ENCODE results near the gene SGPL1. TPM values are rescaled to one million over a fixed set of nuclear protein-coding genes. Genes with fewer than 3 reads are reported as not detected.

SGPL1 gene
- total RNA-seq, 1 experiment from 2014 or later, result 22.5 TPM

DNA sequence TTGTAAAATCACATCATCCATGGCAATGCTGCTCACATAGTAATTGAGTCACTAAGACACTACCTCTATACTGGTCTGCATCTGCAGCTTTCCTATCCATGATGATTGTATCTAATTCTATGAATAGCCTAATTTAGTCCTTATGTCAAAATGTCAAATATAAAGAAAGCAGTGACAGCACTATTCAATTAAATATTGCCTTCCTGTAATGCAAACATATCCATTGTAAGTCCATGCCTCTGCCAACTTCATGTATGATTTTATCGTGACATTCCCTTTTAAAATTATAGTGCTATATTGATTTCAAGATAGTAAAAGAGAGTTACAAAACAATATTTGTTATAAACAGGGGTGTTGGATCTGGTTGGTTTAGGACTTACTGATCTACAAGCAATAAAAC, 4.8 kb upstream of the SGPL1 start:
- DNase-seq (ENCODE audit: low read depth), result no peak

GRCh38 chr10:70811881-70812280, 3.9 kb upstream of the SGPL1 start:
- no peak for DNase-seq (ENCODE audit: low read depth)

DNA sequence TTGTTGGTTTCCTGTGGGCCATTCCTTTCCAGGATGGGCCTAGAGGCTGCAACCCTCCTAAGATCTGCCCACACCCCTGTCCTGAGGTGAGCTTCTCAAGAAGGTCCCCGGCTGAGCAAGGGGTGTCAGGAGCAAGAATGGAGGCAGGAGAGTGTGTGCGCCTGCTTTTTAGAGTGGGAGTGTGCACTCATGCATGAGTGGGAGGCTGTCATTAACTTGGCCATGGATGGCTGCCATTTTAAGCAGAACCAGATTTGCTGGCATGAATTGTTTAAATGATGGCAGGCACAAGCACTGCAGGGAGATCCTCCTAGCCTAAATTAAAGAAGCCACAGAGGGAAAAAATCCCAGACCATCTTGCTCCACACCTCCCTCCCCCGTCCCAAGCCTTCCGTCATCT, 2.9 kb upstream of the SGPL1 start:
- DNase-seq (ENCODE audit: low read depth), result no peak

DNA sequence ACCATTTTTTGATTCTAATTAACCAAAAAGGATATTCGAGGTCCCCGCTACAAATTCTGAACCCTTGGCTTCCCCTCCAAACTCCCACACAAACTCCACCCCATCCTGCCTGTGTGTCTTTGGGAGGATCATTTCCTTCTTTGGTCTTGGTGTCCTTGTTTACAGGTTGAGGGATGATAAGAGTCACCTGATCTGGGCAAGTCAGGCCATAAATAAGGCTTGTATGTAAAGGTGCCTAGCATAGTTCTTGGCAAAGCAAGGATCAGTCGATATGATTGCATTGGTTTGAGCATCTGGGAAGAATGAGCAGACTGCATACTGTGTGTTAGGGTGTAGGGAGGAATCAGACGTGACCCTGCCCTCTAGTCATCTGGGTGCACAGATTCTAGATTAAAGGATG, 1.6 kb upstream of the SGPL1 start:
- no peak for DNase-seq (ENCODE audit: low read depth)

DNA sequence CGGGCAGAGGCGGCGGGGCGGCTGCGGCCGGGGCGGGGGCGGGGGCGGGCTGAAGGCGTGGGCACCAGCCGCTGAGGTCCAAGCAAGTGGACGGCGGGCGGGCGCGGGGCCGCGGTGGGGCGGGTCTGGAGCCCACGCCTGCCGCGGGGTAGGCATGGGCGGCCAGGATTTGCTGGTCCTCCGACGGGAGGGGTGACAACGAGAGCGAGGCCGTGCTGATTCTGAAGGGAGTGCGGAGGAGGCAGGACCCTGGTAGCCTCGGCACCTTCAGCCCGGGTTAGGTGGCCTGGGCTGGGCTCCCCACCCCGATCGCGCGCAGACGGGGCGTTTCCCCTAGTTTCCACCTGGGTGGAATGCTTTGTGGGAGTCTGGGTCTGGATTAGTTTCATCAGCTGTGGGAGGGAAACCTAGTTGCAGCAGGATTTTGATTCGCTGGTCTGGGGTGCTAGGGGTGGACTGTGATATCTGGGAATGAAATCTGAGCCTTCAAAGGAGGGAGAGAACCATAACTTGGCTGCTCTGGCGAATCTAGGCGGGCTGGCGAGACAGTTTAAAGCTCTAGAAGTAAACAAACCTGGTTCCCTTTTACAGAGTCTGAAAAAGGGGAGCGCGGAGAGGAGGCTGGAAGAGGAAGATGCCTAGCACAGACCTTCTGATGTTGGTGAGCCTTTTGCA, 609 bp downstream of the SGPL1 start:
- peak; percentile 83 for DNase-seq (ENCODE audit: low read depth)

DNA sequence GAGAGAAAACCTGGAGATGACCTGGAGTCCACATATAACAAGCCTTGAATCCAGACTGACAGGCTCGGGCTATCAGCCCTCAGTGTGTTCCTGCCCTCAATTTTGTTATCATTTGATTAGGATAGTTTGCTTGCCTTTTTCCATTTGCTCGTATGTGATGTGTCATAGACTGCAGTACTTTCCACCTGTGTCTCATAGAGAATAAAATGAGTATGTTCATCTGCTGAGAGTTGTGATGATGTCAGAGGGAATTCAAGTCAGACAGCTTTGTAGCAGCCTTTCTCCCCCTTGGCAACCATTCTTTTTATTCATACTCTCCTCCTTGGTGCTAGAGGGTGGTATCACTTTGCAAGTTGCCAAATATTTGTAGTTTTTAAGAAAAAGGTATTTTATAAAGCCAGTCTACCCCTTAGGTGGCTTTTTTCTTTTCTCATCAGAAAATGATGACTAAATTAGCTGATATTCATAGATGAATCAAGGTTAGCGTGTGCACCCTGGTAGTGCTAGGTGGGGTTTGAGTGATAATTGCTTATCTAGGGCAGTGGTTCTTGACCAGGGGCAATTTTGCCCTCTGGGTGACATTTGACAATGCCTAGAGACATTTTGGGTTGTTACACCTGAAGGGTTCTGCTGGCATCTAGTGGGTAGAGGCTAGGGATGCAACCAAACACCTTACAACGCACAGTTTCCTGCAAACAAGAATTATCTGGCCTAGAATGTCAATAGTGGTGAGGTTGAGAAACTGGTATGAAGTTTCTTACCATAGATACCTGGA, 5.4 kb downstream of the SGPL1 start:
- no peak for DNase-seq (ENCODE audit: low read depth)

- DNase-seq (ENCODE audit: low read depth), result no peak
These were observed 6.5 kb downstream of the SGPL1 start for GRCh38 chr10:70822076-70822820.

- DNase-seq (ENCODE audit: low read depth), result no peak
These were observed 11.5 kb downstream of the SGPL1 start for GRCh38 chr10:70827086-70827757.

- no peak for DNase-seq (ENCODE audit: low read depth)
These were observed 13.2 kb downstream of the SGPL1 start for GRCh38 chr10:70828923-70829322.

DNA sequence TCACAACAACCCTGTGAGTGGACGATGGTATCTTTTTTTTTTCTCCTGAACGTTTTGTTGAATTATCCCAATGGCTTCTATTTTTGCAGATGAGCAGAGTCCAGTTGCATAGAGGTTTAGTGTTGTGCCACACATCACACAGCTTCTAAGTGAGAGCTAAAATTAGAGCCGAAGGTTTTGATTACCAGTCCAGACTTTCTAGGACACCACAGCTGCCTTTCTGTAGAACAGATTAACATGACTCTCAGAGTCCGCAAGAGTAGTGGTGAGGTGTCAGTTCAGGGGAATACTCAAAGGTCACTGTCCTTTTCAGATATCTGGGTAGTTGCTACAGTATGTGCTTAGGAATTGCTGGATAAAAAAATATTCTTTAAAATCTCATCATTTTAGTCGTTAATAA, 13.8 kb downstream of the SGPL1 start:
- DNase-seq (ENCODE audit: low read depth), result no peak

DNA sequence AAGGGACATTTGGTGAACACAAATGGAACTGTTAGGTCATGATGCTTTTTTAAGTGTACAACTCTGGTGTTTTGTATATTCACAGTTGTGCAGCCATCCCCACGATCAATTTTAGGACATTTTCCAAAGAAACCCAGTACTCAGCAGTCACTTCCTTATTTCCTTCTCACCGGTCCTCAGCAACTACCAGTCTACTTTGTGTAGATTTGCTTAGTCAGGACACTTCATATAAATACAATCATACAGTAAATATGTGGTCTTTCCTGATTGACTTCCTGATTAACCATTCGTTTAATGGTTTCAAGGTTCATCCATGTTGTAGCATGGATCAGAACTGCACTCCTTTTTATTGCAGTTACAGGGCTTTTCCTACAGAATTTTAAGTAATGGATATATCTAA, 14.4 kb downstream of the SGPL1 start:
- DNase-seq (ENCODE audit: low read depth), result no peak

DNA sequence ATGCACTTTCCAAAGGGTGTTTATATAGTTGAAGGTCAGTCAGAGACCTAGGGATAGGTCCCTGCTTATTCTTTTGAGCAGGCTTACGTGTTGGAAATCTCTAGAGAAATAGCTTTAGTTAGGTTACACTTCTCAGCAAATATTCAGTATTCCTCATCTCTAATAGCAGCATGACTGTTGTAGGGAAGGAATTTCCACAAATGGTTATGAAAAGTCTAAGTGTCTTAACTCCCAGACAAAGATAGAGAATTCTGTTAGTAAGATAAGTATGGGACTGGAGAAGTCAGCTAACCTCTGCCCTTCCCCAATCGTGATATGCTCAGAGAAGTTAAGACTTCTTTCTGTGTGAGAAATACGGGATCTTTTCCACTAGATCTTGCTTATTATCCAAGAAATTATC, 16.5 kb downstream of the SGPL1 start:
- no peak for DNase-seq (ENCODE audit: low read depth)

DNA sequence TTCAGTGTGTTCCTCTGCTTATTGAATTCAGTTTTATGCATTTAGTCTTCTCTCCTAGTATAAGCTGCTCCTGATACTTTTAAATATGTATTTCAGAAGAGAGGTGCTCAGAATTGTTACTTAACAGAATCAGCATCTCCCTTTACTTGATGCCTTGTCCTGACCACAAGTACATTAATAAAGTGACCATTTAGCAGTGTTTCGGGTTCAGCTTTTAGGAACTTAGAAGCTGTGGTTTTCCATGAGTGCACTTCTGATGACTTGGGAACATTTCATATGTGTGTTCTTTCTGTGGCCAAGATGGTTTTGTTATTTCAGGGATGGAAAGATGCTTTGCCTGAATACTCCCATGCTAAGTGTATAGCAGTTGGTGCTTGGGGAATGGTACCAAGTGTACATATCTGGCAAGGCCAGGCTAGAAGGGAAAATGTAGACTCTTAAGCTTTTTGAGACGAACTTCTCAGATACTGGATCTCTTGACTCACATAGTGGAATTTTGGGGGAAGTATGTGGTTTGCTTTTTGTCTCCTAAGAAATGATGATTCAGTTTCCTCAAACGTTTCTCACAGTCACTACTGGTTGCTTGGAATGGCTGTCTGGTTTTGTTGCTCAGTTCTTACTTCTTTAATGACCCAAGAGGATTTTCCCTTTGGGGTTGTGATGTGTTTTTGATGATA, 17.2 kb downstream of the SGPL1 start:
- peak; percentile 77 for DNase-seq (ENCODE audit: low read depth)

DNA sequence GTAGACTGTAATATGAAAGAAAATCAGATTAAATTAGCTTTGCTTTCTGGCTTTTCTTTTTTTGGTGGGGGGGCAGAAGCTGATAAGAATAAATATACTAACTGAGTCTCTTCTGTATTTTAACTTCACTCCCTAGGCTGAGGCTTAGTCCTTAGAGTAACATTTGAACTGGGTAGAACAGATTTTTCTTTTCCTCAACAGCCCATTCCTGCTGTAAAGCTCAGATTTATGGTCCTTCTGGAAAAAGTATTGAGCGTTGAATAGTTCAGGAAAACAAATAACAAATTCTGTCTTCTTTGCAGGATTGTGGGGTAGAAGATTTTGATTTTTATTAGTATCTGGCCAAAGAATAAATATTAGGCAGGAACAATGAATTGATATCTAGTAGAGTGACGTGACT, 17.9 kb downstream of the SGPL1 start:
- DNase-seq (ENCODE audit: low read depth), result no peak

DNA sequence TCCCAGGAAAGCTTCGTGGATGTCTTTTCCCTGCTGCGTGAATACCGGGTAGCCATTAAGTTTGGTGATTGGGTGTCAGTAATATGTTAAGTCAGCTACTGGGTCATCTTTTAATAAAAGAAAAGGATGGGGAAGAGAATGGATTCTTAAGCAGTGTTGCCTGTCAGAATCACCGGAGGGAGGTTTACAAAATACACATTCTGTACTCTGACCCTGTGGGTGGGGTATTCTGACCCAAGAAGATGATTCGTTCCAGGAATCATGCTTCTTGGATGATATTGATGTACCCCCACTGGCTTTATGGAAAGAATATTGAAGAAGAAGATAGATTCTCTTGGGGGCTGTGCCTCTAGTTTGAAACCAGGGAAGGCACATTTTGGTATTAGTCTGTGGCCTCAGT, 18.3 kb downstream of the SGPL1 start:
- DNase-seq (ENCODE audit: low read depth), result no peak

GRCh38 chr10:70834441-70835151, 18.8 kb downstream of the SGPL1 start:
- DNase-seq (ENCODE audit: low read depth), result no peak

GRCh38 chr10:70836319-70836718, 20.6 kb downstream of the SGPL1 start:
- no peak for DNase-seq (ENCODE audit: low read depth)

GRCh38 chr10:70837660-70838059, 21.9 kb downstream of the SGPL1 start:
- no peak for DNase-seq (ENCODE audit: low read depth)

DNA sequence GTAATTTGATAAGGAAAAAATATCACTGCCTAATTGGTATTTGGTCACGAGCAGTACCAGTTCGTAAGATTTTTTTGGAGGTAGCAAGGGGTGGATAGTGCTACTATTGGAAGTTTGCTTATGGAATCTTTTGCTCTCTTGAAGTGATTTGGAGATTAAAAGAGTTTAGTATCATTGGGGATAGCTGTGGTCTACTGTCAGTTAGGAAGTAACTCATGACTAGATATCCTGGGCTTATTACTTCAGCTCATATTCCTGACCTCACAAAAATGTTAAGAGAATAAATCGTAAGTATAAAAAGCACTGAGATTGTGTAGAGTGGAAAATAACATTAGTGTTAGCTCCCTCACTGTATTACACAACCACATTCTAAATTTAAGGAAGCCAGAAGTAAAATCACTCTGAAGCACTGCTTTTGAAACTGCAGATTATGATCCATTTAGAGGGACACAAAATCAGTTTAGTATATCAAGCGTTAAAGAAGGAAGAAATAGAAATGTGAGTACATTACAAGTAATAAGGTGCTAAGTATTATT, 22.6 kb downstream of the SGPL1 start:
- no peak for DNase-seq (ENCODE audit: low read depth)

DNA sequence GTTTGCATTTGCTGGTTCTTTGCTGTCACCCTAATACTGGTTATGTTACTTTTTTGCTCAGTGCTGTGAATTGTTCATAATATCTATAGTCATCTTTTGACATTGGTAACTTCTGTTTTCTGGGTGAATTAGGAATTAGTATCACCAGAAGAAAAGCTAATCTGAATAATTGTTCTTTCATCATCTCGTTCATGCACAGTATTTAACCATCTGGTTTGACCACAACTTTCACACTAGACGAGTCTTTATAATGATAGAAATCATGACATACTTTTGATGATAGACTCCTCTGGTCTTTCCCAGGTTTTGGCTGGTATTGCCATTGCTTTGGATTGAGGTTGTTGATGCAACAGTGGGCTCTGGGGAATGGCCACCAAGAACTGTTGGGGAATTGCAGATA, 25.1 kb downstream of the SGPL1 start:
- no peak for DNase-seq (ENCODE audit: low read depth)

- no peak for DNase-seq (ENCODE audit: low read depth)
These were observed 27.6 kb downstream of the SGPL1 start for GRCh38 chr10:70843333-70843732.

All from Daoy (cell line).